GM18861 (cell line): ENCODE measurements around the gene GREB1L.
"Not testable (repeated sequence)": the region's sequence is repeated elsewhere in the genome, so short reads cannot be mapped to it uniquely, and the experiment has no call there.

Experiments
- ATAC-seq: cut with Tn5 transposase; IDR thresholded peaks from one replicate; pipeline ENCODE4 v1.9.1; 2021; ENCODE audit not compliant: unreplicated experiment

GREB1L gene

GRCh38 chr18:21262979-21263378 is 20.9 kb downstream of the GREB1L start:
- no peak for ATAC-seq

GRCh38 chr18:21264651-21265050 is 22.6 kb downstream of the GREB1L start:
- no peak for ATAC-seq

- no peak for ATAC-seq
Measured at GRCh38 chr18:21265971-21266673, 24.1 kb downstream of the GREB1L start.

GRCh38 chr18:21267400-21267799 is 25.4 kb downstream of the GREB1L start:
- no peak for ATAC-seq

GRCh38 chr18:21269349-21269748 is 27.3 kb downstream of the GREB1L start:
- ATAC-seq = no peak

GRCh38 chr18:21270453-21270852 is 28.4 kb downstream of the GREB1L start:
- no peak for ATAC-seq

GRCh38 chr18:21272016-21272579 is 30.1 kb downstream of the GREB1L start:
- no peak for ATAC-seq

GRCh38 chr18:21273568-21273967 is 31.5 kb downstream of the GREB1L start:
- no peak for ATAC-seq

- ATAC-seq = no peak
Measured at GRCh38 chr18:21275645-21276044, 33.6 kb downstream of the GREB1L start.

GRCh38 chr18:21277578-21277977 is 35.5 kb downstream of the GREB1L start:
- ATAC-seq = no peak

GRCh38 chr18:21278218-21278617 is 36.2 kb downstream of the GREB1L start:
- not testable (repeated sequence) for ATAC-seq

- no peak for ATAC-seq
Measured at GRCh38 chr18:21281603-21282002, 39.6 kb downstream of the GREB1L start.

GRCh38 chr18:21284540-21284939 is 42.5 kb downstream of the GREB1L start:
- ATAC-seq = no peak

GRCh38 chr18:21289827-21290226 is 47.8 kb downstream of the GREB1L start:
- no peak for ATAC-seq

- ATAC-seq = no peak
Measured at GRCh38 chr18:21291106-21291505, 49.1 kb downstream of the GREB1L start.

- ATAC-seq = no peak
Measured at GRCh38 chr18:21293479-21293878, 51.4 kb downstream of the GREB1L start.

- no peak for ATAC-seq
Measured at GRCh38 chr18:21295101-21295500, 53.1 kb downstream of the GREB1L start.

GRCh38 chr18:21296045-21296444 is 54.0 kb downstream of the GREB1L start:
- no peak for ATAC-seq

GRCh38 chr18:21298351-21298750 is 56.3 kb downstream of the GREB1L start:
- no peak for ATAC-seq

- no peak for ATAC-seq
Measured at GRCh38 chr18:21300035-21300907, 58.2 kb downstream of the GREB1L start.

- ATAC-seq = no peak
Measured at GRCh38 chr18:21300908-21301200, 58.8 kb downstream of the GREB1L start.

GRCh38 chr18:21303445-21303844 is 61.4 kb downstream of the GREB1L start:
- no peak for ATAC-seq
